K562 (cell line): ENCODE results near the gene MMP28.
A peak's percentile ranks its signal among the peaks of the same experiment; 100 is the strongest.

Experiments used
- CTCF ChIP-seq, 3 experiments: IDR thresholded peaks in 2 of 3; conservative IDR thresholded peaks in 1 of 3; 2 replicates each; pipeline ENCODE4 v1.5.1; 2011 to 2012; ENCODE audit warnings: low read length in 3 of 3, mild to moderate bottlenecking in 3 of 3, control low read depth in 2 of 3, improper control_type of control experiment in 1 of 3, inconsistent platforms in 1 of 3, low read depth in 1 of 3, mixed read lengths in 1 of 3, moderate library complexity in 1 of 3; ENCODE audit not compliant: insufficient read depth in 2 of 3
- FOXM1 ChIP-seq, 2 experiments: fragments of 450-650 bp in 1 of 2; sonication (generic) in 1 of 2; formaldehyde crosslinking in 1 of 2; IDR thresholded peaks; 2 replicates each; pipeline versions ENCODE4 v1.6.1 to v1.9.0; 2017 to 2022; ENCODE audit warnings: low read depth in 2 of 2, mild to moderate bottlenecking in 2 of 2, missing genetic modification reagents in 1 of 2, moderate library complexity in 1 of 2
- GTF2F1 ChIP-seq: IDR thresholded peaks from 2 replicates; pipeline ENCODE4 v1.6.1; 2011; ENCODE audit warnings: low read depth, low read length, improper control_type of control experiment
- HCFC1 ChIP-seq: IDR thresholded peaks from 2 replicates; pipeline ENCODE4 v1.6.1; 2012; ENCODE audit warnings: low read depth, low read length, improper control_type of control experiment
- MYC ChIP-seq, 2 experiments: fragments of 250-450 bp in 1 of 2; sonication (Bioruptor Pico) in 1 of 2; IDR thresholded peaks; 2 replicates each; pipeline versions ENCODE4 v1.5.1 to v1.6.1; 2012 to 2021; ENCODE audit warnings: low read depth in 2 of 2, borderline replicate concordance in 1 of 2, improper control_type of control experiment in 1 of 2, low read length in 1 of 2, mild to moderate bottlenecking in 1 of 2, moderate library complexity in 1 of 2
- PATZ1 ChIP-seq: fragments of 250-450 bp; sonication (Bioruptor Pico); IDR thresholded peaks from 2 replicates; pipeline ENCODE4 v1.5.0; 2020; ENCODE audit warnings: mild to moderate bottlenecking, borderline replicate concordance
- POLR2A ChIP-seq: fragments of 450-650 bp; conservative IDR thresholded peaks from 2 replicates; pipeline ENCODE4 v1.6.1; 2016
- RBM34 ChIP-seq: fragments of 200-400 bp; formaldehyde crosslinking; IDR thresholded peaks from 2 replicates; pipeline ENCODE4 v1.6.1; 2018; ENCODE audit warnings: low read length, borderline replicate concordance; ENCODE audit not compliant: insufficient read depth
- SIN3A ChIP-seq, 2 experiments: fragments of 150-350 bp in 1 of 2; IDR thresholded peaks; 2 replicates each; pipeline ENCODE4 v1.6.1; 2011 to 2016; ENCODE audit warnings: borderline replicate concordance in 2 of 2, low read depth in 2 of 2, low read length in 2 of 2, mild to moderate bottlenecking in 2 of 2, moderate library complexity in 2 of 2; ENCODE audit not compliant: control insufficient read depth in 1 of 2
- TSC22D4 ChIP-seq: fragments of 450-650 bp; IDR thresholded peaks from 2 replicates; pipeline ENCODE4 v1.6.1; 2016; ENCODE audit warnings: missing genetic modification characterization, missing biosample characterization, control low read depth
- ZC3H11A ChIP-seq: IDR thresholded peaks from 2 replicates; pipeline ENCODE4 v1.6.1; 2012; ENCODE audit warnings: low read depth, low read length, improper control_type of control experiment
- ZNF174 ChIP-seq: fragments of 250-450 bp; sonication (Bioruptor Pico); IDR thresholded peaks from 2 replicates; pipeline ENCODE4 v1.4.0; 2020; ENCODE audit warnings: mild to moderate bottlenecking
- ZNF274 ChIP-seq: IDR thresholded peaks from 2 replicates; pipeline ENCODE4 v1.6.1; 2011; ENCODE audit warnings: low read depth, mild to moderate bottlenecking, low read length, moderate library complexity, borderline replicate concordance

- TF ChIP-seq ZNF174 (no peak), POLR2A (peak; percentile 99), PATZ1 (CRISPR knock-in tag) (no peak), CTCF (IDR thresholded peaks at IDR 0.05 in 2 of 3, conservative IDR thresholded peaks at IDR 0.05 in 1 of 3; ENCODE audit: insufficient read depth in 2 of 3, low read depth in 1 of 3, low read length in 3 of 3) (peak; percentile 86 to 94 (median 89)), FOXM1 (IDR thresholded peaks at IDR 0.05; ENCODE audit: low read depth) (peak; percentile 83), FOXM1 (CRISPR knock-in tag; IDR thresholded peaks at IDR 0.05; ENCODE audit: low read depth) (no peak), TSC22D4 (no peak), GTF2F1 (peak; percentile 81), MYC (IDR thresholded peaks at IDR 0.05; ENCODE audit: low read depth, low read length) (peak; percentile 77), MYC (CRISPR knock-in tag; IDR thresholded peaks at IDR 0.05; ENCODE audit: borderline replicate concordance, low read depth) (no peak; the same call in 1 of the 2 replicates), SIN3A (IDR thresholded peaks at IDR 0.05; ENCODE audit: borderline replicate concordance in 2 of 2, control insufficient read depth in 1 of 2, low read depth in 2 of 2, low read length in 2 of 2) (peak; percentile 59 to 65; a peak in 2 of 4 replicates), RBM34 (no peak), ZNF274 (no peak), HCFC1 (0 out of 2 replicates have a peak, but pooled peaks have one; percentile 34), ZC3H11A (no peak)
These were observed 13.8 kb upstream of the MMP28 start, which contains the start of gene TAF15 for GRCh38 chr17:35808962-35809854.
